Endothelial cell of umbilical vein (primary cell): ENCODE data around the gene MYH9. TPM values are rescaled to one million over a fixed set of nuclear protein-coding genes. Genes with fewer than 3 reads are reported as not detected.
A peak's percentile ranks its signal among the peaks of the same experiment; 100 is the strongest.

ENCODE experiments used
- BruUV-seq: library from RNA; stranded (reverse); fragments of 400-500 nt; replicated peaks from 2 replicates; lab custom pipeline; 2021; lab: Mats Ljungman, UMichigan
- CTCF ChIA-PET: fragments of 300-600, 350-600 bp; sonication (Branson Sonifier 250); formaldehyde crosslinking; loops from one replicate; lab custom pipeline; 2021; ENCODE audit warnings: antibody characterized with exemption, inconsistent platforms; lab: Charles Lee
- POLR2A ChIA-PET: fragments of 300-600, 350-600 bp; sonication (Branson Sonifier 250); formaldehyde crosslinking; loops from one replicate; lab custom pipeline; 2021; ENCODE audit warnings: antibody characterized with exemption, inconsistent platforms; lab: Charles Lee
- DNase-seq: peaks from one replicate; pipeline ENCODE4 v3.0.0-alpha.2; 2011; ENCODE audit warnings: low read depth, low spot score
- FAIRE-seq: peaks from 2 replicates; lab custom pipeline; 2011; peaks lifted over from hg19 to GRCh38; lab: Jason Lieb, UNC
- H2AFZ ChIP-seq: 2 replicates; pipeline ENCODE4 v1.6.0; 2012; ENCODE audit warnings: low read depth, low read length, control low read depth, inconsistent platforms
- H3K27ac ChIP-seq: 2 replicates; pipeline ENCODE4 v1.5.1; 2011; ENCODE audit warnings: low read depth, mild to moderate bottlenecking, control low read depth, low read length, moderate library complexity; ENCODE audit not compliant: insufficient read depth
- H3K27me3 ChIP-seq, 2 experiments: 2 replicates each; pipeline versions ENCODE4 v1.6.0 to v1.6.1; 2011; ENCODE audit warnings: low read length in 2 of 2, mixed read lengths in 1 of 2; ENCODE audit not compliant: control insufficient read depth in 2 of 2, insufficient read depth in 2 of 2
- H3K36me3 ChIP-seq, 2 experiments: 2 replicates in 1 of 2; 3 replicates in 1 of 2; pipeline ENCODE4 v1.5.1; 2011; ENCODE audit warnings: low read length in 2 of 2, mild to moderate bottlenecking in 1 of 2, moderate library complexity in 1 of 2; ENCODE audit not compliant: control insufficient read depth in 2 of 2, insufficient read depth in 2 of 2; ENCODE audit errors: extremely low read depth in 1 of 2
- H3K4me1 ChIP-seq: 3 replicates; pipeline ENCODE4 v1.5.1; 2011; ENCODE audit warnings: mild to moderate bottlenecking, low read length; ENCODE audit not compliant: control insufficient read depth, insufficient read depth; ENCODE audit errors: extremely low read depth
- H3K4me2 ChIP-seq: 2 replicates; pipeline ENCODE4 v1.6.1; 2011; ENCODE audit warnings: low read length, control low read depth, mixed read lengths; ENCODE audit not compliant: insufficient read depth
- H3K4me3 ChIP-seq, 3 experiments: fragments of 200-600 bp in 1 of 3; sonication (generic), shearing (Covaris generic) in 1 of 3; replicated peaks in 1 of 3; 2 replicates each; pipeline ENCODE4 v1.5.1; 2011 to 2016; ENCODE audit warnings: control low read depth in 3 of 3, low read length in 3 of 3, mild to moderate bottlenecking in 2 of 3, inconsistent platforms in 1 of 3, low read depth in 1 of 3, moderate library complexity in 1 of 3; ENCODE audit not compliant: insufficient read depth in 1 of 3
- H3K79me2 ChIP-seq: 2 replicates; pipeline ENCODE4 v1.6.0; 2012; ENCODE audit warnings: low read length, inconsistent platforms; ENCODE audit not compliant: control insufficient read depth, insufficient read depth
- H3K9ac ChIP-seq: replicated peaks from 2 replicates; pipeline ENCODE3; 2011; ENCODE audit warnings: low read length, control low read depth; ENCODE audit not compliant: insufficient read depth; ENCODE audit errors: extremely low read depth
- H3K9me1 ChIP-seq: replicated peaks from 3 replicates; pipeline ENCODE4 v1.6.0; 2011; ENCODE audit warnings: mild to moderate bottlenecking, low read length; ENCODE audit not compliant: control insufficient read depth, insufficient read depth; ENCODE audit errors: extremely low read depth
- H3K9me3 ChIP-seq: replicated peaks from 2 replicates; pipeline ENCODE4 v1.5.1; 2012; ENCODE audit warnings: low read length, inconsistent platforms; ENCODE audit not compliant: control insufficient read depth, insufficient read depth
- H4K20me1 ChIP-seq: replicated peaks from 2 replicates; pipeline ENCODE3; 2011; ENCODE audit warnings: mild to moderate bottlenecking, low read length; ENCODE audit not compliant: control insufficient read depth, insufficient read depth; ENCODE audit errors: extremely low read depth
- EZH2 ChIP-seq: IDR thresholded peaks from 2 replicates; pipeline ENCODE4 v1.6.1; 2012; ENCODE audit warnings: borderline replicate concordance, low read depth, mild to moderate bottlenecking, moderate library complexity, low read length, inconsistent platforms; ENCODE audit not compliant: severe bottlenecking
- FOS ChIP-seq: IDR thresholded peaks from 2 replicates; pipeline ENCODE4 v1.6.1; 2011; ENCODE audit warnings: mild to moderate bottlenecking, low read length, moderate library complexity, borderline replicate concordance; ENCODE audit not compliant: insufficient read depth
- POLR2A ChIP-seq: IDR thresholded peaks from 2 replicates; pipeline ENCODE4 v1.6.1; 2012; ENCODE audit warnings: low read depth, mild to moderate bottlenecking, control low read depth, low read length
- POLR2AphosphoS5 ChIP-seq: IDR thresholded peaks from 2 replicates; pipeline ENCODE4 v1.6.1; 2012; ENCODE audit warnings: low read depth, mild to moderate bottlenecking, control low read depth, low read length, moderate library complexity; ENCODE audit not compliant: insufficient read depth
- dilution Hi-C: fragments of 300-500 bp; cut with MboI; formaldehyde crosslinking; loops from one replicate; pipeline ENCODE4 v1.15.0; 2019; ENCODE audit warnings: low sequenced_read_pairs; ENCODE audit not compliant: extremely low pct_ligation_motif_present
- intact Hi-C: fragments of 100-400 bp; cut with micrococcal nuclease; formaldehyde crosslinking; loops from one replicate; pipeline ENCODE4 v1.10.0; 2022
- polyA plus RNA-seq, 4 experiments: library from polyadenylated mRNA; depleted of rRNA in 3 of 4; stranded (reverse) in 3 of 4; unstranded in 1 of 4; fragments of >200 nt; gene quantifications; 2 replicates each; pipeline versions ENCODE4 v1.2.1 to v1.2.3, GENCODE V29; 2011 to 2012; ENCODE audit warnings: missing spikeins in 1 of 4
- total RNA-seq: library from RNA; stranded (reverse); gene quantifications from 2 replicates; pipeline ENCODE4 v1.2.3, GENCODE V29; 2021
- TF ChIP-seq, protein P1 (sequence below): IDR thresholded peaks from 2 replicates; pipeline ENCODE4 v1.6.1; 2011; ENCODE audit not compliant: insufficient read depth, insufficient read length

MYH9 gene
- total and polyA plus RNA-seq, 2 donors (not counting 3 experiments of a cell fraction or from before 2014, with no cell fraction given) = 188 to 1,413 TPM

DNA sequence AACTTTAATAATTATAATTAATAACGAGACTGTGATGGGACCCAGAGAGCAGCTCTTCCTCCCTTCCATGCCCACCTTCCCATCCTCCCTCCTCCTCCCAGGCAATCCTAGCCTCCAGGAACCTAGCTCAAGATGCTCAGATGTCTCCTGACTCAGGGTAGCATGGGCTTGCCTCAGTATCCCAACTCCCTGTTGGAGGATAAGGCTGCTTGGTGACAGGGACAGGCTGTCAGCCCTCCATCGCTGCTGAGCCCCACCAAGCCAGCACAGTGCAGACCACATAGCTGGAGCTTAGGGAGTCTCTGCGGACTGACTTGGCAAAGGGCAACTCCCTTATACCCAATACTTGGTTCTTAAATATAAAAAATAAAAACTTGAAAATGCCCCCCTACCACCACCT lies 11.5 kb downstream of the MYH9 start:
- dilution Hi-C loops = no loop called here
- ChIA-PET CTCF (interaction anchor here (8.1 kb wide), 1 partner anchor 94 kb away, joined by 63 read pairs; no protein-coding TSS in a partner anchor), POLR2A (interaction anchor here (0.7 to 4.3 kb wide), 7 partner anchors 11 to 92 kb away, joined by 3 to 19 read pairs (median 4); partner anchors contain the start of gene MYH9)
- DNase-seq (no peak), FAIRE-seq (no peak)
- Histone ChIP-seq H3K36me3 (peaks cover 5 to 12% of the 10 kb centered on the region in 2 experiments), H3K79me2 (peaks cover 98% of the 10 kb centered on the region), H3K4me3 (no peak overlapping the region), H4K20me1 (peaks cover 9% of the 10 kb centered on the region), H3K9ac (peak overlapping the region; percentile 2), H3K27ac (peak overlapping the region; percentile 22), H3K9me1 (no peaks in the 10 kb centered on the region), H3K4me1 (peaks cover 93% of the 10 kb centered on the region), H3K9me3 (no peaks in the 10 kb centered on the region), H3K4me2 (no peak overlapping the region), H2AFZ (no peak overlapping the region), H3K27me3 (no peaks in the 10 kb centered on the region)
- intact Hi-C loops = no loop called here
- BruUV-seq = no TSS peak
- TF ChIP-seq POLR2AphosphoS5 = no peak
- no peak for TF ChIP-seq FOS
- TF ChIP-seq, protein P1, sequence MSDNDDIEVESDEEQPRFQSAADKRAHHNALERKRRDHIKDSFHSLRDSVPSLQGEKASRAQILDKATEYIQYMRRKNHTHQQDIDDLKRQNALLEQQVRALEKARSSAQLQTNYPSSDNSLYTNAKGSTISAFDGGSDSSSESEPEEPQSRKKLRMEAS = no peak
- TF ChIP-seq EZH2 = no peak
- TF ChIP-seq POLR2A = no peak
